NT2/D1 (cell line): ENCODE data around the gene MAN1A1.

Experiments used
- SUZ12 ChIP-seq: IDR thresholded peaks from 2 replicates; pipeline ENCODE4 v1.6.1; 2011; ENCODE audit not compliant: insufficient read length, insufficient read depth; ENCODE audit errors: extremely low read depth
- YY1 ChIP-seq: IDR thresholded peaks from 2 replicates; pipeline ENCODE4 v1.6.1; 2011; ENCODE audit not compliant: insufficient read length, insufficient read depth

GRCh38 chr6:119166024-119166784, 183.4 kb downstream of the MAN1A1 start:
- no peak for TF ChIP-seq YY1
- no peak for TF ChIP-seq SUZ12
